GM19035 (cell line): ENCODE results near the gene CCDC138.

ENCODE experiments used
- ATAC-seq: cut with Tn5 transposase; IDR thresholded peaks from one replicate; pipeline ENCODE4 v1.9.1; 2021; ENCODE audit not compliant: unreplicated experiment

The CCDC138 gene

GRCh38 chr2:108918156-108918874 lies 131.7 kb downstream of the CCDC138 start:
- ATAC-seq = no peak

GRCh38 chr2:108918941-108919341 lies 132.4 kb downstream of the CCDC138 start:
- no peak for ATAC-seq

- ATAC-seq = no peak
Measured at GRCh38 chr2:108919571-108920373, 133.2 kb downstream of the CCDC138 start.

GRCh38 chr2:108920686-108921085 lies 134.1 kb downstream of the CCDC138 start:
- ATAC-seq = no peak

GRCh38 chr2:108921096-108922030 lies 134.8 kb downstream of the CCDC138 start:
- ATAC-seq = no peak

- ATAC-seq = no peak
Measured at GRCh38 chr2:108922141-108922915, 135.8 kb downstream of the CCDC138 start.

- no peak for ATAC-seq
Measured at GRCh38 chr2:108923019-108923700, 136.6 kb downstream of the CCDC138 start.

- ATAC-seq = no peak
Measured at GRCh38 chr2:108923736-108924579, 137.4 kb downstream of the CCDC138 start.

GRCh38 chr2:108924580-108925251 lies 138.1 kb downstream of the CCDC138 start:
- ATAC-seq = no peak

GRCh38 chr2:108925286-108925685 lies 138.7 kb downstream of the CCDC138 start:
- ATAC-seq = no peak

- ATAC-seq = no peak
Measured at GRCh38 chr2:108925735-108926134, 139.2 kb downstream of the CCDC138 start.
